ENCODE results near the gene PATJ.

DNA sequence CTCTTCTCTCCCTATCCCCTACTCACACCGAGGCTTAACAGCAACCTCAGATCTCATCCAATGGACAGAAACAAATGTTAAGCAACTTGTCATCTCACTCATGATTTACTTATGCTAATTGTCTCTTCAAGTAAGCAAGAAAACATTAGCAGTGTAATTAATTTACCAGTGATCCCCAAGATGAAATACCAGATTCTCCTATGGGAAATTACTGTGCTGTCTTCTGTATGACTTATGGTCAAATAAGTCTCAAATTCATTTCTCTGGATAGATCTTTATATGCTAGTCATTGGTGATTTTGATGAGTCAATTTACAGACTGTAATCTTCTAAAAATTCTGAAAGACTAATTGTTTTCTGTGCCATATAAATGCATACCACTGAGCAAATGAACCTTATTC lies 419.4 kb downstream of the PATJ start:
- TF ChIP-seq, protein P1, sequence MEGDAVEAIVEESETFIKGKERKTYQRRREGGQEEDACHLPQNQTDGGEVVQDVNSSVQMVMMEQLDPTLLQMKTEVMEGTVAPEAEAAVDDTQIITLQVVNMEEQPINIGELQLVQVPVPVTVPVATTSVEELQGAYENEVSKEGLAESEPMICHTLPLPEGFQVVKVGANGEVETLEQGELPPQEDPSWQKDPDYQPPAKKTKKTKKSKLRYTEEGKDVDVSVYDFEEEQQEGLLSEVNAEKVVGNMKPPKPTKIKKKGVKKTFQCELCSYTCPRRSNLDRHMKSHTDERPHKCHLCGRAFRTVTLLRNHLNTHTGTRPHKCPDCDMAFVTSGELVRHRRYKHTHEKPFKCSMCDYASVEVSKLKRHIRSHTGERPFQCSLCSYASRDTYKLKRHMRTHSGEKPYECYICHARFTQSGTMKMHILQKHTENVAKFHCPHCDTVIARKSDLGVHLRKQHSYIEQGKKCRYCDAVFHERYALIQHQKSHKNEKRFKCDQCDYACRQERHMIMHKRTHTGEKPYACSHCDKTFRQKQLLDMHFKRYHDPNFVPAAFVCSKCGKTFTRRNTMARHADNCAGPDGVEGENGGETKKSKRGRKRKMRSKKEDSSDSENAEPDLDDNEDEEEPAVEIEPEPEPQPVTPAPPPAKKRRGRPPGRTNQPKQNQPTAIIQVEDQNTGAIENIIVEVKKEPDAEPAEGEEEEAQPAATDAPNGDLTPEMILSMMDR (IDR thresholded peaks at IDR 0.05) = no peak
- no peak for TF ChIP-seq ESRRA (CRISPR knock-in tag; IDR thresholded peaks at IDR 0.05; ENCODE audit: borderline replicate concordance)
- TF ChIP-seq, protein P2, sequence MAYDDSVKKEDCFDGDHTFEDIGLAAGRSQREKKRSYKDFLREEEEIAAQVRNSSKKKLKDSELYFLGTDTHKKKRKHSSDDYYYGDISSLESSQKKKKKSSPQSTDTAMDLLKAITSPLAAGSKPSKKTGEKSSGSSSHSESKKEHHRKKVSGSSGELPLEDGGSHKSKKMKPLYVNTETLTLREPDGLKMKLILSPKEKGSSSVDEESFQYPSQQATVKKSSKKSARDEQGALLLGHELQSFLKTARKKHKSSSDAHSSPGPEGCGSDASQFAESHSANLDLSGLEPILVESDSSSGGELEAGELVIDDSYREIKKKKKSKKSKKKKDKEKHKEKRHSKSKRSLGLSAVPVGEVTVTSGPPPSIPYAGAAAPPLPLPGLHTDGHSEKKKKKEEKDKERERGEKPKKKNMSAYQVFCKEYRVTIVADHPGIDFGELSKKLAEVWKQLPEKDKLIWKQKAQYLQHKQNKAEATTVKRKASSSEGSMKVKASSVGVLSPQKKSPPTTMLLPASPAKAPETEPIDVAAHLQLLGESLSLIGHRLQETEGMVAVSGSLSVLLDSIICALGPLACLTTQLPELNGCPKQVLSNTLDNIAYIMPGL (CRISPR knock-in tag; IDR thresholded peaks at IDR 0.05) = no peak

Measured in WTC11 (cell line).